CD4-positive, alpha-beta T cell treated with Interleukin-21 for 1 hour (primary cell): ENCODE data around the gene NFE2L1.
"Not testable (repeated sequence)": the region's sequence is repeated elsewhere in the genome, so short reads cannot be mapped to it uniquely, and the experiment has no call there.

Experiments used
- DNase-seq: peaks from one replicate; pipeline ENCODE4 v3.0.0-alpha.2; 2020

The NFE2L1 gene

GRCh38 chr17:48047741-48048383 is at the start of gene NFE2L1:
NFE2L1 (plus strand) TSS chr17:48048359; CDS start chr17:48051119, 2,760 bp downstream.
- peak; percentile 99 for DNase-seq

GRCh38 chr17:47999582-47999981 is 48.6 kb upstream of the NFE2L1 start:
- no peak for DNase-seq

GRCh38 chr17:48001197-48001596 is 47.0 kb upstream of the NFE2L1 start:
- DNase-seq: no peak

- DNase-seq: not testable (repeated sequence)
These were observed 46.5 kb upstream of the NFE2L1 start for GRCh38 chr17:48001657-48002056.

GRCh38 chr17:48002266-48002915 is 45.8 kb upstream of the NFE2L1 start:
- DNase-seq: no peak

- DNase-seq: no peak
These were observed 45.2 kb upstream of the NFE2L1 start for GRCh38 chr17:48002916-48003416.

GRCh38 chr17:48003417-48004151 is 44.6 kb upstream of the NFE2L1 start:
- no peak for DNase-seq

GRCh38 chr17:48004983-48005382 is 43.2 kb upstream of the NFE2L1 start:
- no peak for DNase-seq

GRCh38 chr17:48006936-48007709 is 41.0 kb upstream of the NFE2L1 start:
- DNase-seq: no peak

- no peak for DNase-seq
These were observed 38.0 kb upstream of the NFE2L1 start for GRCh38 chr17:48010193-48010592.

GRCh38 chr17:48011405-48012150 is 36.6 kb upstream of the NFE2L1 start:
- DNase-seq: peak; percentile 60

- DNase-seq: peak; percentile 72
These were observed 36.0 kb upstream of the NFE2L1 start for GRCh38 chr17:48012151-48012520.

- DNase-seq: no peak
These were observed 35.5 kb upstream of the NFE2L1 start for GRCh38 chr17:48012654-48013053.

- no peak for DNase-seq
These were observed 34.1 kb upstream of the NFE2L1 start for GRCh38 chr17:48013876-48014594.

GRCh38 chr17:48014595-48015111 is 33.5 kb upstream of the NFE2L1 start:
- no peak for DNase-seq

GRCh38 chr17:48016112-48016511 is 32.0 kb upstream of the NFE2L1 start:
- DNase-seq: no peak

GRCh38 chr17:48017817-48018158 is 30.4 kb upstream of the NFE2L1 start:
- not testable (repeated sequence) for DNase-seq

GRCh38 chr17:48021934-48022333 is 26.2 kb upstream of the NFE2L1 start:
- no peak for DNase-seq

GRCh38 chr17:48022901-48023300 is 25.3 kb upstream of the NFE2L1 start:
- no peak for DNase-seq

- peak; percentile 45 for DNase-seq
These were observed 24.6 kb upstream of the NFE2L1 start for GRCh38 chr17:48023400-48024148.
